ENCODE data around the gene PERP. TPM values are rescaled to one million over a fixed set of nuclear protein-coding genes. Genes with fewer than 3 reads are reported as not detected.

PERP gene
- total and polyA plus RNA-seq, 4 donors: 14.7 to 57.8 (median 30.3) TPM

DNA sequence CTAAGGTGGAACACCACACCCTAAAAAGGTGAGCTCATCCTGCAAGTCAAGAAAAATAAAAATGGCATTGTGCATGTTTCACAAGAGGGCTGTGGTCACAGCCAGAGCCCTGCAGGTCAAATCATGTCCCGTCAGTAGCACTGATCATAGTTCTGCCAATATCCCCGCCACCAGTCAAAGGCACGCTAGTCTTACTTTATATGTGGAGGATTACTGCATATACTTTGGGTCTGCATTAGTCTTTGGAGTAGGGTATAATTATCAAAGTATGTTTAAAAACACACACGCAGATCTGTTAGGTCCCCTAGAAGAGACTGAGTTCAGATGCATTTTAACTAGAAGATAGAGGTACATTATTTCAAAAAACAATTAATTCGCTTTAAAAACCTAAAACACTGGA, 1.8 kb downstream of the PERP start:
- Histone ChIP-seq H3K36me3 (ENCODE audit: control insufficient read depth in 4 of 4, insufficient read depth in 3 of 4, low read depth in 1 of 4, low read length in 3 of 4) (no peaks in the 10 kb centered on the region), H3K27me3 (ENCODE audit: control insufficient read depth in 4 of 4, insufficient read depth in 4 of 4, low read length in 3 of 4) (no peaks in the 10 kb centered on the region), H3K4me3 (ENCODE audit: low read depth in 1 of 3, low read length in 3 of 3) (peak overlapping the region in 2 of 3 donors; percentile 75 to 79), H3K4me1 (ENCODE audit: control insufficient read depth in 4 of 4, insufficient read depth in 4 of 4, low read length in 3 of 4) (peaks cover 0 to 24% (median 10%) of the 10 kb centered on the region in 4 donors), H3K27ac (ENCODE audit: low read depth in 1 of 2, low read length in 2 of 2) (peak overlapping the region; percentile 95), H3K9ac (ENCODE audit: low read depth in 1 of 2, low read length in 2 of 2) (peak overlapping the region; percentile 84 to 98), H3K9me3 (ENCODE audit: control insufficient read depth in 4 of 4, low read length in 3 of 4) (no peaks in the 10 kb centered on the region)
- DNase-seq (ENCODE audit: low spot score): no peak
- 31% methylated on average over 5 of the region's 5 CpGs for WGBS
- TF ChIP-seq JUND (IDR thresholded peaks at IDR 0.05): peak in 1 of 2 donors; percentile 10
- peak; percentile 19 for TF ChIP-seq NR2F2 (IDR thresholded peaks at IDR 0.05)
- no peak for TF ChIP-seq FOXA2 (IDR thresholded peaks at IDR 0.05)
- TF ChIP-seq GABPA (IDR thresholded peaks at IDR 0.05 in 1 of 2, conservative IDR thresholded peaks at IDR 0.05 in 1 of 2): no peak
- TF ChIP-seq, protein P1, sequence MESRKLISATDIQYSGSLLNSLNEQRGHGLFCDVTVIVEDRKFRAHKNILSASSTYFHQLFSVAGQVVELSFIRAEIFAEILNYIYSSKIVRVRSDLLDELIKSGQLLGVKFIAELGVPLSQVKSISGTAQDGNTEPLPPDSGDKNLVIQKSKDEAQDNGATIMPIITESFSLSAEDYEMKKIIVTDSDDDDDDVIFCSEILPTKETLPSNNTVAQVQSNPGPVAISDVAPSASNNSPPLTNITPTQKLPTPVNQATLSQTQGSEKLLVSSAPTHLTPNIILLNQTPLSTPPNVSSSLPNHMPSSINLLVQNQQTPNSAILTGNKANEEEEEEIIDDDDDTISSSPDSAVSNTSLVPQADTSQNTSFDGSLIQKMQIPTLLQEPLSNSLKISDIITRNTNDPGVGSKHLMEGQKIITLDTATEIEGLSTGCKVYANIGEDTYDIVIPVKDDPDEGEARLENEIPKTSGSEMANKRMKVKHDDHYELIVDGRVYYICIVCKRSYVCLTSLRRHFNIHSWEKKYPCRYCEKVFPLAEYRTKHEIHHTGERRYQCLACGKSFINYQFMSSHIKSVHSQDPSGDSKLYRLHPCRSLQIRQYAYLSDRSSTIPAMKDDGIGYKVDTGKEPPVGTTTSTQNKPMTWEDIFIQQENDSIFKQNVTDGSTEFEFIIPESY (IDR thresholded peaks at IDR 0.05): peak; percentile 12
- TF ChIP-seq, protein P2, sequence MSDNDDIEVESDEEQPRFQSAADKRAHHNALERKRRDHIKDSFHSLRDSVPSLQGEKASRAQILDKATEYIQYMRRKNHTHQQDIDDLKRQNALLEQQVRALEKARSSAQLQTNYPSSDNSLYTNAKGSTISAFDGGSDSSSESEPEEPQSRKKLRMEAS (IDR thresholded peaks at IDR 0.05): no peak
- peak; percentile 66 for TF ChIP-seq YY1 (IDR thresholded peaks at IDR 0.05)
- TF ChIP-seq, protein P3, sequence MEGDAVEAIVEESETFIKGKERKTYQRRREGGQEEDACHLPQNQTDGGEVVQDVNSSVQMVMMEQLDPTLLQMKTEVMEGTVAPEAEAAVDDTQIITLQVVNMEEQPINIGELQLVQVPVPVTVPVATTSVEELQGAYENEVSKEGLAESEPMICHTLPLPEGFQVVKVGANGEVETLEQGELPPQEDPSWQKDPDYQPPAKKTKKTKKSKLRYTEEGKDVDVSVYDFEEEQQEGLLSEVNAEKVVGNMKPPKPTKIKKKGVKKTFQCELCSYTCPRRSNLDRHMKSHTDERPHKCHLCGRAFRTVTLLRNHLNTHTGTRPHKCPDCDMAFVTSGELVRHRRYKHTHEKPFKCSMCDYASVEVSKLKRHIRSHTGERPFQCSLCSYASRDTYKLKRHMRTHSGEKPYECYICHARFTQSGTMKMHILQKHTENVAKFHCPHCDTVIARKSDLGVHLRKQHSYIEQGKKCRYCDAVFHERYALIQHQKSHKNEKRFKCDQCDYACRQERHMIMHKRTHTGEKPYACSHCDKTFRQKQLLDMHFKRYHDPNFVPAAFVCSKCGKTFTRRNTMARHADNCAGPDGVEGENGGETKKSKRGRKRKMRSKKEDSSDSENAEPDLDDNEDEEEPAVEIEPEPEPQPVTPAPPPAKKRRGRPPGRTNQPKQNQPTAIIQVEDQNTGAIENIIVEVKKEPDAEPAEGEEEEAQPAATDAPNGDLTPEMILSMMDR (IDR thresholded peaks at IDR 0.05; ENCODE audit: low read depth, low read length, missing input control): no peak
- TF ChIP-seq EGR1 (IDR thresholded peaks at IDR 0.05; ENCODE audit: low read depth in 2 of 2): no peak
- no peak for TF ChIP-seq RAD21 (IDR thresholded peaks at IDR 0.05)
- TF ChIP-seq SP1 (IDR thresholded peaks at IDR 0.05): no peak
- TF ChIP-seq, protein P4, sequence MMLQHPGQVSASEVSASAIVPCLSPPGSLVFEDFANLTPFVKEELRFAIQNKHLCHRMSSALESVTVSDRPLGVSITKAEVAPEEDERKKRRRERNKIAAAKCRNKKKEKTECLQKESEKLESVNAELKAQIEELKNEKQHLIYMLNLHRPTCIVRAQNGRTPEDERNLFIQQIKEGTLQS (IDR thresholded peaks at IDR 0.05): no peak
- TF ChIP-seq HNF4G (IDR thresholded peaks at IDR 0.05): no peak
- peak; percentile 22 to 51 for TF ChIP-seq HNF4A (conservative IDR thresholded peaks at IDR 0.05)
- peak; percentile 6 to 39 for TF ChIP-seq RXRA (IDR thresholded peaks at IDR 0.05)
- TF ChIP-seq, protein P5, sequence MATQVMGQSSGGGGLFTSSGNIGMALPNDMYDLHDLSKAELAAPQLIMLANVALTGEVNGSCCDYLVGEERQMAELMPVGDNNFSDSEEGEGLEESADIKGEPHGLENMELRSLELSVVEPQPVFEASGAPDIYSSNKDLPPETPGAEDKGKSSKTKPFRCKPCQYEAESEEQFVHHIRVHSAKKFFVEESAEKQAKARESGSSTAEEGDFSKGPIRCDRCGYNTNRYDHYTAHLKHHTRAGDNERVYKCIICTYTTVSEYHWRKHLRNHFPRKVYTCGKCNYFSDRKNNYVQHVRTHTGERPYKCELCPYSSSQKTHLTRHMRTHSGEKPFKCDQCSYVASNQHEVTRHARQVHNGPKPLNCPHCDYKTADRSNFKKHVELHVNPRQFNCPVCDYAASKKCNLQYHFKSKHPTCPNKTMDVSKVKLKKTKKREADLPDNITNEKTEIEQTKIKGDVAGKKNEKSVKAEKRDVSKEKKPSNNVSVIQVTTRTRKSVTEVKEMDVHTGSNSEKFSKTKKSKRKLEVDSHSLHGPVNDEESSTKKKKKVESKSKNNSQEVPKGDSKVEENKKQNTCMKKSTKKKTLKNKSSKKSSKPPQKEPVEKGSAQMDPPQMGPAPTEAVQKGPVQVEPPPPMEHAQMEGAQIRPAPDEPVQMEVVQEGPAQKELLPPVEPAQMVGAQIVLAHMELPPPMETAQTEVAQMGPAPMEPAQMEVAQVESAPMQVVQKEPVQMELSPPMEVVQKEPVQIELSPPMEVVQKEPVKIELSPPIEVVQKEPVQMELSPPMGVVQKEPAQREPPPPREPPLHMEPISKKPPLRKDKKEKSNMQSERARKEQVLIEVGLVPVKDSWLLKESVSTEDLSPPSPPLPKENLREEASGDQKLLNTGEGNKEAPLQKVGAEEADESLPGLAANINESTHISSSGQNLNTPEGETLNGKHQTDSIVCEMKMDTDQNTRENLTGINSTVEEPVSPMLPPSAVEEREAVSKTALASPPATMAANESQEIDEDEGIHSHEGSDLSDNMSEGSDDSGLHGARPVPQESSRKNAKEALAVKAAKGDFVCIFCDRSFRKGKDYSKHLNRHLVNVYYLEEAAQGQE (IDR thresholded peaks at IDR 0.05): no peak
- TF ChIP-seq TAF1 (conservative IDR thresholded peaks at IDR 0.05): peak; percentile 61
- TF ChIP-seq FOXA1 (IDR thresholded peaks at IDR 0.05): no peak
